Erythroblast (primary cell): ENCODE results near the gene RPL10.

Experiments
- GATA1 ChIP-seq: IDR thresholded peaks from 2 replicates; pipeline ENCODE4 v1.6.1; 2011; ENCODE audit warnings: low read depth, mild to moderate bottlenecking, control low read depth, low read length, moderate library complexity
- POLR2A ChIP-seq: IDR thresholded peaks from 2 replicates; pipeline ENCODE4 v1.6.1; 2011; ENCODE audit warnings: mild to moderate bottlenecking, low read length

DNA sequence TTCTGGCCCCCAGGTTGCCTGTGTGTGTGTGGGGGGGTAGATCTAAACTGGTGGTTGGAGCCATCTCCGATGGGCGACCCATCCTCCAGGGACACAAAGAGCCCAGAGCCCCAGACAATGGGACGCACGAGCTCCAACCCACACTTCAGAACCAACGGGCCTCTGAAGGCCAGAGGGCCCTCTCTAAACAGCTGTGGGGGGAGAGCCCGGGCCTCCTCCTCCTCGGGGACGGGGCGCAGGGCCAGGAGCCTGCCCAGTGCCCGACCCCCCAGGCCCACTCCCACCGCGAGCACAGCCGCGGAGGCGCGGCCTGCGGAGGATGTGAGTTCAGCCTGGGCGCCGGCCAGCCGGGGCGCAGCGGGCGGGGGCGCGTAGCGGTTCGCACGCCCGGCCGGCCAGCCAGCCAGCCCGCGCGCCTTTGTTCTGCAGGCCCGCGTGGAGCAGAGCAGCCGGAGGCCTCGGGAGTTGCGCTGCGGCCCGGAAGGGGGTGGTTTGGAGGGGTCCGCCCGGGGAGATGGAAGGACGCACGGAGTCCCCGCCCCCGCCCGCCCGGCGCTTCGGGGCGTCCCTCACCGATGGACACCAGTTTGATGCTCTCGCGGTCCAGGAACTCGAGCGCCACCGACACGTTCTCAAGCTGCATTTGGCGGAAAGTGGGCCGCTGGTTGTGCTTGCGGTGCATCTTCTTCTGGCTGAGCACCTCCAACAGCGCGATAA is 27.7 kb upstream of the RPL10 start:
- TF ChIP-seq POLR2A (no peak), GATA1 (no peak)
